HEK293 (cell line): ENCODE measurements around the gene GAST.

Experiments
- GLI2 ChIP-seq: fragments of 450-650 bp; formaldehyde crosslinking; IDR thresholded peaks from 2 replicates; pipeline ENCODE4; 2017; ENCODE audit warnings: missing biosample characterization, missing genetic modification characterization, low read depth, borderline replicate concordance
- GLIS2 ChIP-seq: fragments of 450-650 bp; formaldehyde crosslinking; IDR thresholded peaks from 2 replicates; pipeline ENCODE4 v1.5.1; 2016; ENCODE audit warnings: missing biosample characterization, missing genetic modification characterization
- IKZF3 ChIP-seq: fragments of 450-650 bp; IDR thresholded peaks from 2 replicates; pipeline ENCODE4 v1.5.0; 2018; ENCODE audit warnings: missing biosample characterization, mild to moderate bottlenecking, missing genetic modification characterization, moderate library complexity
- KLF1 ChIP-seq: fragments of 450-650 bp; formaldehyde crosslinking; IDR thresholded peaks from 2 replicates; pipeline ENCODE4 v1.5.1; 2016; ENCODE audit warnings: missing biosample characterization, missing genetic modification characterization
- KLF9 ChIP-seq: fragments of 450-650 bp; formaldehyde crosslinking; IDR thresholded peaks from 2 replicates; pipeline ENCODE4 v1.5.1; 2016; ENCODE audit warnings: missing biosample characterization, missing genetic modification characterization, low read depth
- MYNN ChIP-seq: fragments of 450-650 bp; formaldehyde crosslinking; IDR thresholded peaks from 2 replicates; pipeline ENCODE4 v1.5.1; 2016; ENCODE audit warnings: missing biosample characterization, missing genetic modification characterization, borderline replicate concordance
- PATZ1 ChIP-seq: fragments of 450-650 bp; formaldehyde crosslinking; IDR thresholded peaks from 2 replicates; pipeline ENCODE4 v1.5.1; 2016; ENCODE audit warnings: missing biosample characterization, missing genetic modification characterization
- SP7 ChIP-seq: fragments of 450-650 bp; formaldehyde crosslinking; IDR thresholded peaks from 2 replicates; pipeline ENCODE4 v1.5.1; 2016; ENCODE audit warnings: missing biosample characterization, missing genetic modification characterization
- WT1 ChIP-seq: fragments of 450-650 bp; formaldehyde crosslinking; IDR thresholded peaks from 2 replicates; pipeline ENCODE4 v1.5.1; 2016; ENCODE audit warnings: missing biosample characterization, missing genetic modification characterization
- ZBTB21 ChIP-seq: fragments of 450-650 bp; formaldehyde crosslinking; IDR thresholded peaks from 2 replicates; pipeline ENCODE4 v1.5.1; 2017; ENCODE audit warnings: missing biosample characterization, missing genetic modification characterization
- ZBTB44 ChIP-seq: fragments of 450-650 bp; IDR thresholded peaks from 2 replicates; pipeline ENCODE4 v1.5.1; 2018; ENCODE audit warnings: missing biosample characterization, mild to moderate bottlenecking, missing genetic modification characterization
- ZBTB48 ChIP-seq: fragments of 450-650 bp; formaldehyde crosslinking; IDR thresholded peaks from 2 replicates; pipeline ENCODE4 v1.5.1; 2016; ENCODE audit warnings: missing biosample characterization, missing genetic modification characterization
- ZNF133 ChIP-seq: fragments of 450-650 bp; formaldehyde crosslinking; IDR thresholded peaks from 2 replicates; pipeline ENCODE4 v1.5.1; 2016; ENCODE audit warnings: missing biosample characterization, missing genetic modification characterization
- ZNF138 ChIP-seq: fragments of 450-650 bp; formaldehyde crosslinking; IDR thresholded peaks from 2 replicates; pipeline ENCODE4 v1.5.1; 2016; ENCODE audit warnings: missing biosample characterization, missing genetic modification characterization, borderline replicate concordance
- ZNF157 ChIP-seq: fragments of 450-650 bp; formaldehyde crosslinking; IDR thresholded peaks from 2 replicates; pipeline ENCODE4 v1.5.1; 2016; ENCODE audit warnings: missing biosample characterization, missing genetic modification characterization
- ZNF174 ChIP-seq: fragments of 450-650 bp; formaldehyde crosslinking; IDR thresholded peaks from 2 replicates; pipeline ENCODE4 v1.5.0; 2017; ENCODE audit warnings: missing biosample characterization, mild to moderate bottlenecking, missing genetic modification characterization
- ZNF274 ChIP-seq, 2 experiments: fragments of 200-500 bp in 1 of 2; fragments of 450-650 bp in 1 of 2; sonication (Bioruptor generic) in 1 of 2; formaldehyde crosslinking in 1 of 2; IDR thresholded peaks; 2 replicates each; pipeline versions ENCODE4 v1.5.1 to v1.6.1; 2014 to 2016; ENCODE audit warnings: borderline replicate concordance in 1 of 2, inconsistent platforms in 1 of 2, low read length in 1 of 2, missing biosample characterization in 1 of 2, missing genetic modification characterization in 1 of 2
- ZNF341 ChIP-seq: fragments of 450-650 bp; formaldehyde crosslinking; IDR thresholded peaks from 2 replicates; pipeline ENCODE4; 2016; ENCODE audit warnings: low read depth, missing biosample characterization, missing genetic modification characterization
- ZNF350 ChIP-seq: fragments of 450-650 bp; formaldehyde crosslinking; IDR thresholded peaks from 2 replicates; pipeline ENCODE4 v1.5.0; 2017; ENCODE audit warnings: missing biosample characterization, mild to moderate bottlenecking, missing genetic modification characterization
- ZNF416 ChIP-seq: fragments of 450-650 bp; formaldehyde crosslinking; IDR thresholded peaks from 2 replicates; pipeline ENCODE4 v1.5.1; 2016; ENCODE audit warnings: missing biosample characterization, missing genetic modification characterization
- ZNF426 ChIP-seq: fragments of 450-650 bp; formaldehyde crosslinking; IDR thresholded peaks from 2 replicates; pipeline ENCODE4 v1.5.1; 2017; ENCODE audit warnings: missing biosample characterization, missing genetic modification characterization, mild to moderate bottlenecking, inconsistent platforms, moderate library complexity
- ZNF488 ChIP-seq: fragments of 450-650 bp; formaldehyde crosslinking; IDR thresholded peaks from 2 replicates; pipeline ENCODE4 v1.5.1; 2016; ENCODE audit warnings: missing biosample characterization, missing genetic modification characterization
- ZNF501 ChIP-seq: fragments of 450-650 bp; formaldehyde crosslinking; IDR thresholded peaks from 2 replicates; pipeline ENCODE4 v1.5.1; 2016; ENCODE audit warnings: missing biosample characterization, missing genetic modification characterization
- ZNF521 ChIP-seq: fragments of 450-650 bp; formaldehyde crosslinking; IDR thresholded peaks from 2 replicates; pipeline ENCODE4 v1.5.1; 2017; ENCODE audit warnings: missing biosample characterization, mild to moderate bottlenecking, missing genetic modification characterization
- ZNF544 ChIP-seq: fragments of 450-650 bp; formaldehyde crosslinking; IDR thresholded peaks from 2 replicates; pipeline ENCODE4 v1.5.0; 2017; ENCODE audit warnings: missing biosample characterization, missing genetic modification characterization
- ZNF585B ChIP-seq: fragments of 450-650 bp; formaldehyde crosslinking; IDR thresholded peaks from 2 replicates; pipeline ENCODE4 v1.5.1; 2016; ENCODE audit warnings: missing biosample characterization, missing genetic modification characterization
- ZNF623 ChIP-seq: fragments of 450-650 bp; formaldehyde crosslinking; IDR thresholded peaks from 2 replicates; pipeline ENCODE4 v1.5.1; 2016; ENCODE audit warnings: missing biosample characterization, missing genetic modification characterization
- ZNF658 ChIP-seq: fragments of 450-650 bp; formaldehyde crosslinking; IDR thresholded peaks from 2 replicates; pipeline ENCODE4; 2016; ENCODE audit warnings: missing biosample characterization, missing genetic modification characterization
- ZNF677 ChIP-seq: fragments of 450-650 bp; IDR thresholded peaks from 2 replicates; pipeline ENCODE4 v1.5.0; 2018; ENCODE audit warnings: missing biosample characterization, mild to moderate bottlenecking, missing genetic modification characterization, moderate library complexity
- ZNF792 ChIP-seq: fragments of 450-650 bp; formaldehyde crosslinking; IDR thresholded peaks from 2 replicates; pipeline ENCODE4 v1.5.1; 2016; ENCODE audit warnings: missing biosample characterization, missing genetic modification characterization
- TF ChIP-seq, protein P1 (sequence below): fragments of 450-650 bp; formaldehyde crosslinking; IDR thresholded peaks from 2 replicates; pipeline ENCODE4 v1.5.1; 2016; ENCODE audit warnings: missing biosample characterization, missing genetic modification characterization
- TF ChIP-seq, protein P2 (sequence below): sonication (generic); formaldehyde crosslinking; IDR thresholded peaks from 2 replicates; pipeline ENCODE4 v1.8.1; 2022; ENCODE audit warnings: mild to moderate bottlenecking, moderate library complexity, missing genetic modification reagents

GAST gene

DNA sequence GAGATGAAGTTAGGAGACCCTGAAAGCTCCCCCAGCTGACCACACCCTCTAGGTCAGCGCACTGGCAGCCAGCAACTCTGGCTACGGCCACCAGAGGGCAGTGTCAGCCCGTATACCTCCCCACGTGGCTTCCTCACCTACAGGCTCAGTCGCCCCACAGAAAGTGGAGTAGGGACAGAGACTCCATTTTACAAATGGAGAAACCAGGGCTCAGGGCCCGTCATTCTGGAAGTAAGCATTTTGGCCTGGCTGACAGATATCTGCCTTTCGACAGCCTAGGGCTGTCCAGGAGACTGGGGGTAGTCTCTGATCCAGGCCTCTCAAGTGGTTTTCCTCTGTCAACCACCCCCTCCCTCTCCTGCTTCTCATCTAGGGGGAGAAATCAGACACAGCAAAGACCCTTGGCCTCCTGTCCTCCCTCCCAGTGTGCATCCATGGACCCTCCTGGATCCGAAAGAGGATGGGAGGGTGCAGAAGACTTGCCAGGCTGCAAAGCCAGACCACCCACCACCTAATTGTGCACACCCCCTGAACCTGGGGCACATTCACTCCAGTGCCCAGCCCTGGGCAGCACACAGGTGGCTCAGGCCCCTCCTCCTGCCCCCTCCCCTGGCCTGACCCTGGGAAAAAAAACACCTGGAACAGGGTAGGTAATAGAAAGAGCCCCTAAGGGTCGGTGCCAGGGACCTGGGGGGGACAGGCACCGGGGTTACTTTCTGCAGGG is 26.1 kb downstream of the GAST start (continued):
- TF ChIP-seq, protein P1, sequence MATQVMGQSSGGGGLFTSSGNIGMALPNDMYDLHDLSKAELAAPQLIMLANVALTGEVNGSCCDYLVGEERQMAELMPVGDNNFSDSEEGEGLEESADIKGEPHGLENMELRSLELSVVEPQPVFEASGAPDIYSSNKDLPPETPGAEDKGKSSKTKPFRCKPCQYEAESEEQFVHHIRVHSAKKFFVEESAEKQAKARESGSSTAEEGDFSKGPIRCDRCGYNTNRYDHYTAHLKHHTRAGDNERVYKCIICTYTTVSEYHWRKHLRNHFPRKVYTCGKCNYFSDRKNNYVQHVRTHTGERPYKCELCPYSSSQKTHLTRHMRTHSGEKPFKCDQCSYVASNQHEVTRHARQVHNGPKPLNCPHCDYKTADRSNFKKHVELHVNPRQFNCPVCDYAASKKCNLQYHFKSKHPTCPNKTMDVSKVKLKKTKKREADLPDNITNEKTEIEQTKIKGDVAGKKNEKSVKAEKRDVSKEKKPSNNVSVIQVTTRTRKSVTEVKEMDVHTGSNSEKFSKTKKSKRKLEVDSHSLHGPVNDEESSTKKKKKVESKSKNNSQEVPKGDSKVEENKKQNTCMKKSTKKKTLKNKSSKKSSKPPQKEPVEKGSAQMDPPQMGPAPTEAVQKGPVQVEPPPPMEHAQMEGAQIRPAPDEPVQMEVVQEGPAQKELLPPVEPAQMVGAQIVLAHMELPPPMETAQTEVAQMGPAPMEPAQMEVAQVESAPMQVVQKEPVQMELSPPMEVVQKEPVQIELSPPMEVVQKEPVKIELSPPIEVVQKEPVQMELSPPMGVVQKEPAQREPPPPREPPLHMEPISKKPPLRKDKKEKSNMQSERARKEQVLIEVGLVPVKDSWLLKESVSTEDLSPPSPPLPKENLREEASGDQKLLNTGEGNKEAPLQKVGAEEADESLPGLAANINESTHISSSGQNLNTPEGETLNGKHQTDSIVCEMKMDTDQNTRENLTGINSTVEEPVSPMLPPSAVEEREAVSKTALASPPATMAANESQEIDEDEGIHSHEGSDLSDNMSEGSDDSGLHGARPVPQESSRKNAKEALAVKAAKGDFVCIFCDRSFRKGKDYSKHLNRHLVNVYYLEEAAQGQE (tag by site-specific recombination): no peak
- TF ChIP-seq ZNF677 (tag by site-specific recombination): no peak
- no peak for TF ChIP-seq ZNF658 (tag by site-specific recombination)
- TF ChIP-seq ZNF174 (tag by site-specific recombination): no peak
- TF ChIP-seq ZNF133 (tag by site-specific recombination): no peak
- TF ChIP-seq ZNF157 (tag by site-specific recombination): no peak
- no peak for TF ChIP-seq ZNF138
- TF ChIP-seq GLI2 (tag by site-specific recombination): no peak
- no peak for TF ChIP-seq ZNF544 (tag by site-specific recombination)
- TF ChIP-seq WT1 (tag by site-specific recombination): no peak
- no peak for TF ChIP-seq ZNF426 (tag by site-specific recombination)
- TF ChIP-seq ZNF792 (tag by site-specific recombination): no peak
- no peak for TF ChIP-seq ZBTB44 (tag by site-specific recombination)
- no peak for TF ChIP-seq ZNF341 (tag by site-specific recombination)
- no peak for TF ChIP-seq ZNF350 (tag by site-specific recombination)
- TF ChIP-seq KLF9 (tag by site-specific recombination): peak; percentile 85
- no peak for TF ChIP-seq ZNF416
- no peak for TF ChIP-seq ZNF521 (tag by site-specific recombination)
- TF ChIP-seq ZNF274 (IDR thresholded peaks at IDR 0.05; ENCODE audit: low read length): no peak
- no peak for TF ChIP-seq ZNF274 (tag by site-specific recombination; IDR thresholded peaks at IDR 0.05; ENCODE audit: borderline replicate concordance)
- TF ChIP-seq ZNF501: no peak
- TF ChIP-seq KLF1 (tag by site-specific recombination): peak; percentile 67
- TF ChIP-seq, protein P2, sequence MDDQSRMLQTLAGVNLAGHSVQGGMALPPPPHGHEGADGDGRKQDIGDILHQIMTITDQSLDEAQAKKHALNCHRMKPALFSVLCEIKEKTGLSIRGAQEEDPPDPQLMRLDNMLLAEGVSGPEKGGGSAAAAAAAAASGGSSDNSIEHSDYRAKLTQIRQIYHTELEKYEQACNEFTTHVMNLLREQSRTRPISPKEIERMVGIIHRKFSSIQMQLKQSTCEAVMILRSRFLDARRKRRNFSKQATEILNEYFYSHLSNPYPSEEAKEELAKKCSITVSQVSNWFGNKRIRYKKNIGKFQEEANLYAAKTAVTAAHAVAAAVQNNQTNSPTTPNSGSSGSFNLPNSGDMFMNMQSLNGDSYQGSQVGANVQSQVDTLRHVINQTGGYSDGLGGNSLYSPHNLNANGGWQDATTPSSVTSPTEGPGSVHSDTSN (CRISPR knock-in tag): peak; percentile 66; the same call in 1 of the 2 replicates
- TF ChIP-seq PATZ1: 0 out of 2 replicates have a peak, but pooled peaks have one; percentile 6
- peak; percentile 48 for TF ChIP-seq SP7 (tag by site-specific recombination)
- no peak for TF ChIP-seq ZBTB21 (tag by site-specific recombination)
- peak; percentile 43 for TF ChIP-seq GLIS2
- TF ChIP-seq ZNF488 (tag by site-specific recombination): no peak
- peak; percentile 42; the same call in 1 of the 2 replicates for TF ChIP-seq ZBTB48
- no peak for TF ChIP-seq ZNF585B (tag by site-specific recombination)
- no peak for TF ChIP-seq ZNF623
- no peak for TF ChIP-seq IKZF3 (tag by site-specific recombination)
- no peak for TF ChIP-seq MYNN (tag by site-specific recombination)
